Chondrocyte (in vitro differentiated cells): ENCODE results near the gene FRMD4A. TPM values are rescaled to one million over a fixed set of nuclear protein-coding genes. Genes with fewer than 3 reads are reported as not detected.

Experiments used
- DNase-seq: peaks from one replicate; pipeline ENCODE4 v3.0.0; 2021; ENCODE audit warnings: mixed read lengths, low spot score
- H3K27ac Mint-ChIP-seq: one replicate; pipeline ENCODE4 v1.8.0; 2021; ENCODE audit warnings: mild to moderate bottlenecking, moderate library complexity, mixed read lengths; ENCODE audit not compliant: unreplicated experiment
- H3K27me3 Mint-ChIP-seq: 2 replicates; pipeline ENCODE4 v1.8.0; 2021; ENCODE audit warnings: low read depth, mixed read lengths
- H3K36me3 Mint-ChIP-seq: 2 replicates; pipeline ENCODE4 v1.8.0; 2021; ENCODE audit warnings: low read depth, mixed read lengths
- H3K4me1 Mint-ChIP-seq: 2 replicates; pipeline ENCODE4 v1.8.0; 2021; ENCODE audit warnings: low read depth, mild to moderate bottlenecking, mixed read lengths
- H3K4me3 Mint-ChIP-seq: one replicate; pipeline ENCODE4 v1.8.0; 2021; ENCODE audit warnings: mild to moderate bottlenecking, moderate library complexity, mixed read lengths; ENCODE audit not compliant: unreplicated experiment
- H3K9me3 Mint-ChIP-seq: 2 replicates; pipeline ENCODE4 v1.8.0; 2021; ENCODE audit warnings: low read depth, mixed read lengths
- CTCF ChIP-seq: fragments of 200-600 bp; sonication (generic); IDR thresholded peaks from 2 replicates; pipeline ENCODE4 v1.5.0; 2021; ENCODE audit warnings: antibody characterized with exemption, mild to moderate bottlenecking, moderate library complexity
- total RNA-seq: library from RNA; stranded (reverse); gene quantifications from 3 replicates; pipeline ENCODE4 v1.2.1, GENCODE V29; 2021

The FRMD4A gene
- total RNA-seq, 1 donor from 2014 or later, result 129 TPM

- no peak for TF ChIP-seq CTCF
- Mint-ChIP-seq H3K36me3 (peaks cover 50% of the 10 kb centered on the region), H3K9me3 (no peaks in the 10 kb centered on the region), H3K27ac (no peak overlapping the region), H3K27me3 (no peaks in the 10 kb centered on the region), H3K4me1 (peaks cover 25% of the 10 kb centered on the region), H3K4me3 (no peak overlapping the region)
- no peak for DNase-seq
These were observed 631.5 kb downstream of the FRMD4A start for GRCh38 chr10:13699216-13699615.

GRCh38 chr10:13698217-13698616 is 632.5 kb downstream of the FRMD4A start:
- no peak overlapping the region for H3K27ac Mint-ChIP-seq
- no peak overlapping the region for H3K4me3 Mint-ChIP-seq
- no peaks in the 10 kb centered on the region for H3K27me3 Mint-ChIP-seq
- peaks cover 56% of the 10 kb centered on the region for H3K36me3 Mint-ChIP-seq
- peaks cover 19% of the 10 kb centered on the region for H3K4me1 Mint-ChIP-seq
- TF ChIP-seq CTCF, result no peak
- no peak for DNase-seq
- H3K9me3 Mint-ChIP-seq, result no peaks in the 10 kb centered on the region

GRCh38 chr10:13696071-13696470 is 634.7 kb downstream of the FRMD4A start:
- TF ChIP-seq CTCF, result no peak
- H3K36me3 Mint-ChIP-seq, result peaks cover 59% of the 10 kb centered on the region
- DNase-seq, result no peak
- H3K27ac Mint-ChIP-seq, result no peak overlapping the region
- H3K9me3 Mint-ChIP-seq, result no peaks in the 10 kb centered on the region
- peaks cover under 1% of the 10 kb centered on the region for H3K4me1 Mint-ChIP-seq
- H3K4me3 Mint-ChIP-seq, result no peak overlapping the region
- H3K27me3 Mint-ChIP-seq, result no peaks in the 10 kb centered on the region

- DNase-seq, result no peak
- Mint-ChIP-seq H3K27ac (no peak overlapping the region), H3K9me3 (no peaks in the 10 kb centered on the region), H3K36me3 (peaks cover 59% of the 10 kb centered on the region), H3K4me3 (no peak overlapping the region), H3K27me3 (no peaks in the 10 kb centered on the region), H3K4me1 (peaks cover 3% of the 10 kb centered on the region)
- no peak for TF ChIP-seq CTCF
These were observed 635.1 kb downstream of the FRMD4A start for GRCh38 chr10:13695588-13695987.

GRCh38 chr10:13693783-13694700 is 636.7 kb downstream of the FRMD4A start:
- Mint-ChIP-seq H3K9me3 (no peaks in the 10 kb centered on the region), H3K4me1 (peaks cover 5% of the 10 kb centered on the region), H3K27ac (no peak overlapping the region), H3K27me3 (no peaks in the 10 kb centered on the region), H3K36me3 (peaks cover 49% of the 10 kb centered on the region), H3K4me3 (no peak overlapping the region)
- no peak for TF ChIP-seq CTCF
- no peak for DNase-seq
